SJSA1 (cell line): ENCODE results near the gene PACRG. TPM values are rescaled to one million over a fixed set of nuclear protein-coding genes. Genes with fewer than 3 reads are reported as not detected.
A peak's percentile ranks its signal among the peaks of the same experiment; 100 is the strongest.
"Not testable (repeated sequence)": the region's sequence is repeated elsewhere in the genome, so short reads cannot be mapped to it uniquely, and the experiment has no call there.

Experiments used
- DNase-seq, 2 experiments: peaks; one replicate each; pipeline ENCODE4 v3.0.0-alpha.2; 2015 to 2020; ENCODE audit warnings: low spot score in 2 of 2, low read depth in 1 of 2
- H3K27ac ChIP-seq: fragments of 250-450 bp; sonication (Bioruptor Pico); 2 replicates; pipeline ENCODE4 v1.5.1; 2020; ENCODE audit warnings: mild to moderate bottlenecking, moderate library complexity
- H3K27me3 ChIP-seq: fragments of 250-450 bp; sonication (Bioruptor Pico); replicated peaks from 2 replicates; pipeline ENCODE4 v1.5.1; 2020; ENCODE audit warnings: mild to moderate bottlenecking, moderate library complexity
- H3K36me3 ChIP-seq: fragments of 250-450 bp; sonication (Bioruptor Pico); 2 replicates; pipeline ENCODE4 v1.5.1; 2020; ENCODE audit warnings: mild to moderate bottlenecking
- H3K4me1 ChIP-seq: fragments of 250-450 bp; sonication (Bioruptor Pico); replicated peaks from 2 replicates; pipeline ENCODE4 v1.6.1; 2021; ENCODE audit warnings: mild to moderate bottlenecking
- H3K4me3 ChIP-seq: fragments of 250-450 bp; sonication (Bioruptor Pico); 2 replicates; pipeline ENCODE4 v1.5.1; 2020; ENCODE audit warnings: mild to moderate bottlenecking
- H3K9me3 ChIP-seq: fragments of 250-450 bp; sonication (Bioruptor Pico); replicated peaks from 2 replicates; pipeline ENCODE4 v1.5.1; 2020; ENCODE audit warnings: mild to moderate bottlenecking
- total RNA-seq: library from RNA; depleted of rRNA; stranded (reverse); fragments of >200 nt; shearing (Covaris generic); gene quantifications from 2 replicates; pipeline ENCODE4 v1.2.3, GENCODE V29; 2014

The PACRG gene
- total RNA-seq, 1 experiment from 2014 or later, result not detected

DNA sequence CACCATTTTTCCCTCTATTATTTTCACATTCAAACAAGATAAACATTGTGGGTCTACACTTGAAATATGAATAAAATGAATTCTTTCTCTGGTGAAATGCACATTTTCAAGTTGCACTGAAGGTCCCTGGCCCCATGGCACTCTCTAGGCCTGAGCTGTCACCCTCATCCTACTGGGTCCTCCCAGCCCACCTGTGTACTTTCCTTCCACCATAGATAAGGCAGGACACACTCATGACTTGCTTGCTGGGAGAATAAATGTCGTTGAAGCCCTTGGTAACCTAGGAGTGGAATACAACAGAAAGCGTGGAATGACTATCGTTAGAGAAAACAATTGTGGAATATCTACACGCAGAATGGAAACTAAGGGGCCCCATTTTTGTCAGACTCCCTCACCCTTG is 585.8 kb downstream of the PACRG start:
- Histone ChIP-seq H3K27me3 (no peaks in the 10 kb centered on the region), H3K4me1 (peaks cover 24% of the 10 kb centered on the region), H3K9me3 (no peaks in the 10 kb centered on the region), H3K36me3 (no peaks in the 10 kb centered on the region), H3K4me3 (no peak overlapping the region), H3K27ac (no peak overlapping the region)
- no peak for DNase-seq

DNA sequence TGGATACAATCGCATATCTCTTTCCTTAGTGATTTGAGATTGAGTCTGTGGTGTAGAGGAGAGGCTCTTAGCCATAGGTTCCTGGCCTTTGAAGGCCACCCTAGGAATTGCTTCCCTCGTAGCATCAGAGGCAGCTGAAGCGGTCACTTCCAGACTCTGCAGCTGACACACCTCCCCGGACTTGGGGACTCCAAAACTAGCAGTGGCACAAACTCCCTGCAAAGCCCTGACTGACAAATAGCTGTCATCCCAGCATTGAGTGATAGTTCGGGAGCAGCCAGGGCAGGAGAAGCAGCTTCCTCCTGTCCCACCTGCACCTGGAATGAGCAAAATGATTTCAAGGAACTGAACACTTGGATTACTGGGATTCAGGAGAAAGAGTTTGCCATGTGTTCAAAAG is 586.2 kb downstream of the PACRG start:
- Histone ChIP-seq H3K4me1 (peaks cover 23% of the 10 kb centered on the region), H3K27ac (no peak overlapping the region), H3K27me3 (no peaks in the 10 kb centered on the region), H3K36me3 (no peaks in the 10 kb centered on the region), H3K4me3 (no peak overlapping the region), H3K9me3 (no peaks in the 10 kb centered on the region)
- DNase-seq, result no peak

DNA sequence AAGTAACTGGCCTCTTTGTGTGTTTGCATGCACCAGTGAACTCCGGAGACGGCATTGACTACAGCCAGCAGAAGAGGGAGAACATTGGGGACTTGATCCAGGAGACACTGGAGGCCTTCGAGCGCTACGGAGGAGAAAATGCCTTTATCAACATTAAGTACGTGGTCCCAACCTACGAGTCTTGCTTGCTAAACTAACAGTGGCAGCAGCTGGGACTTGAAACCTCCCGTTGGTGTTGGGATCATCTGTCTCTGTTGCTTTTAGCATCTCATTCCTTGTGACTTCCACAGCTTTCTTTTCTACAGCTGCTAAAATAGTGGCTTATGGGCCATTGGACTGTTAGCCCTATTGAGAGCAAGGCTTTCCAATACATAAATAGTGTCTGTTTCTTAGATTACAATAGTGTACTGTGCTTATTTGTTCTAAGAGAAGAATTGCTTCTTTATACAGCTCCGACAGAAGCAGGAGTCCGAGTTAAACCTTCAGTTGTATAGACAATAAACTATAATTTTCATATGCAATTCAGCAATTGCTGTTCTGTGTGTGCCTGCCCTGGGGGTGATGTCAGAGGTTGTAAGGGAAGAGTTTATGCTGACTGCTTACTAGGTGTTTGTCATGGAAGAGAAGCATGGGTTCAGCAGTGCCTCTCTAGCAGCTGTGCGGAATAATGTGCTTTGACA is 587.2 kb downstream of the PACRG start:
- H3K4me1 ChIP-seq, result peaks cover 16% of the 10 kb centered on the region
- no peak for DNase-seq
- H3K27me3 ChIP-seq, result no peaks in the 10 kb centered on the region
- no peak overlapping the region for H3K27ac ChIP-seq
- no peak overlapping the region for H3K4me3 ChIP-seq
- H3K9me3 ChIP-seq, result no peaks in the 10 kb centered on the region
- no peaks in the 10 kb centered on the region for H3K36me3 ChIP-seq

DNA sequence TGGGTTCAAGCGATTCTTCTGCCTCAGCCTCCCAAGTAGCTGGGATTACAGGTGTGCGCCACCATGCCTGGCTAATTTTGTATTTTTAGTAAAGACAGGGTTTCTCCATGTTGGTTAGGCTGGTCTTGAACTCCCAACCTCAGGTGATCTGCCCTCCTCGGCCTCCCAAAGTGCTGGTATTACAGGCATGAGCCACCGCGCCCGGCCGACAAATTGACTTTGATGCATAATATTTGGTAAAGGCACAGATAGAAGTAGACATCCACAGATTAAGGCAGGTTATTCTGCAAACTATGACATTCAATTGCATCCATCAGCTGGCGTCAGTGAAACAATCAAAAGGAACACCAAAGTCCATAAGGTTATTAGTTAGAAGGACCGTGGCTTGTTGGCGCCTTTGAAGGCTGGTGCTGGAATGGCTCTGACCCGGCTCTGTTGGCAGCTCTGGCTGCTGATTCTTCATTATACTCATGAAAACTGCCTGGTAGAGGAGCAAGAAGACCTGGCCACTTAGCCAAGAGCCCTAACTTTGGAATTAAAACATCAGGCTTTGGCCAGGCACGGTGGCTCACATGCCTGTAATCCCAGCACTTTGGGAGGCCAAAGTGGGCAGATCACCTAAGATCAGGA is 589.2 kb downstream of the PACRG start:
- H3K36me3 ChIP-seq, H3K4me1 ChIP-seq, H3K27ac ChIP-seq, DNase-seq, H3K27me3 ChIP-seq, H3K4me3 ChIP-seq, H3K9me3 ChIP-seq: not testable (repeated sequence)

DNA sequence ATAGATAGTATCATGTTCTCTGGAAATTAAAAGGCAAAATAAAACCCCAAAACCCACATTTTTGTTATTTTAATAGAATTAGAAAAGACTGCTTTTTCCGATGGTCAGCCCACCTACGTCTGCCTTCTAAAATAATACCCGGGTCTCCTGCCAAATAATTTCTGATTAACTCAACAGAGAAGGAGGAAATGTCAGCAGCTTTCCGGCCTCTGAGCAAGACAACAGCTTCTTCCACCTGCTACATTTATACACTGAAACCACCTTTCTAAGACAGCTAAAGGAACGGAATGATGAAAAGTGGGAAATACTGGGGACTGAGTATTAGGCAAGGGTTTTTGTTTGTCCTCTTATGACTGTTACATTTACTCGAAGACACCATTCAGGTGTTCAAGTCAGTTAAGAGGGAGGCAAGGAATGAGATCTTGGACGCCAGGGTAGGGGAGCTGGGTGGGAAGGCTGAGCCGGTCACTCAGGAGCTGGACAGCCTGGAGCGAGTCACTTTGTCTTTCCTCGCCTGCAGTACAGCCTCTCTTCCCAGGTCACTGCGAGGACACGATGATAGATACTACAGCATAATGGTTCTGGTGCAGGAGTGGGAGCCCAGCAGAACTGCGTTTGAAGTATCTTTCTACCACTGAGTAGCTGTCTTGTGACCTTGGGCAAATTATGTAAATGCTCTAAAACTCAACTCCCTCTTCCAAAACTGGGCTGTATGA is 590.5 kb downstream of the PACRG start:
- H3K36me3 ChIP-seq, result no peaks in the 10 kb centered on the region
- H3K27ac ChIP-seq, result no peak overlapping the region
- no peak overlapping the region for H3K4me3 ChIP-seq
- no peaks in the 10 kb centered on the region for H3K4me1 ChIP-seq
- DNase-seq, result no peak
- H3K9me3 ChIP-seq, result no peaks in the 10 kb centered on the region
- no peaks in the 10 kb centered on the region for H3K27me3 ChIP-seq

DNA sequence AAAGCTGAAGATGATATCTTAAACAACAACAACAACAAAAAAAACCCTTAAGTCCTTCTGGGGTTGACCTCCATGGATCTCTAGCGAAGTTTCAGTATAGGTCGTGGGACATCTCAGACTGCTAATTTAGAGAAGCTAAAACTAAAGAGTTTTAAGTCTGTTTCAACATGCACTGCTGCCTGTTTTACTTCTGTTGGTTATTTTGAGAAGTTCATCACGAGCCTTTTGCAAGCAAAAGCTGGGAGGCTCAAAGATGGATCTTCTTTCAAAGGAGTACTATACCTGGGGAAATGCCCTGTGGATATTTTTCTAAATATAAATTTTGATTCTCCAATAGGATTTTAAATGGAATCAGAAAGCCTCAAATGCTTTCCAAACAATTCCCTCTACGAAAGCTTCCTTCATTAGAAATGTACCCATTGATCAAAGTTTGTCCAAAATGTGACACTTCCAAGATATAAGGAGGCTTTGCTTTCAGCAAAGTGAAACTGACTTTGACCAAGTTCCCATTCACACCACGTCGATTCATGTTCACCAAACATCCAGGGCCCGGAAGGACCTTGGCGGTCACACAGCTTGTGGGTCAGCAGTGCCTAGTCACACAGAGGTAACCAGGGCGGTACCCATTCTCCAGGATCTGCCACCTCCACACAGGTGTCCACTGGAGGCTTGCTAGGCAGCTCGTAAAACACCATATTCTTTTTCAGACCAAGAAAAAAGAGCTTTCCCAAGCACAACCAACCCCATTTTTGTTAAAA is 592.0 kb downstream of the PACRG start:
- DNase-seq, result no peak
- Histone ChIP-seq H3K4me3 (no peak overlapping the region), H3K27ac (no peak overlapping the region)

DNA sequence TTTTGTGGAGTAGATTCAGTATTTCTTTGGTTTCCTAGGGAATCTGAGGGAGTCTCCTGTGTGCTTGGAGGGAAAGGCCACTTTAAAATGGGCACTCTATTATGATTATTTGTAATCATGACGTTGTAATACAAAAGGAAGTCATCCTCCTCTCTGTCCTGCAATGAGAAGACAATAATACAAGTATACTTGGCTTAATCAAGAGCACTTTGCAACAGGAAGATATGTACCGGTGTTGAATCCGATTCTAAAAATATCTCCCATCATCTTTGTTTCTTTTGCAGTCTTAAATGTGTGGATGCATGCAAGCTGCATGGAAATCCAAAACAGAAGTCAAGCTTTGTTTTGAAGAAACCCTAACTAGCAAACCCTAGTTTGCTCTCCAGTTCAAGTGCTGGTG is 592.6 kb downstream of the PACRG start:
- Histone ChIP-seq H3K4me3 (no peak overlapping the region), H3K27me3 (no peaks in the 10 kb centered on the region), H3K27ac (no peak overlapping the region), H3K4me1 (peaks cover 17% of the 10 kb centered on the region), H3K9me3 (no peaks in the 10 kb centered on the region; the same call in 1 of the 2 replicates), H3K36me3 (no peaks in the 10 kb centered on the region)
- DNase-seq, result no peak

More for the DNA sequence above, 592.0 kb downstream of the PACRG start:
- no peaks in the 10 kb centered on the region for H3K27me3 ChIP-seq
- H3K9me3 ChIP-seq, result no peaks in the 10 kb centered on the region
- H3K4me1 ChIP-seq, result peaks cover 11% of the 10 kb centered on the region
- no peaks in the 10 kb centered on the region for H3K36me3 ChIP-seq

DNA sequence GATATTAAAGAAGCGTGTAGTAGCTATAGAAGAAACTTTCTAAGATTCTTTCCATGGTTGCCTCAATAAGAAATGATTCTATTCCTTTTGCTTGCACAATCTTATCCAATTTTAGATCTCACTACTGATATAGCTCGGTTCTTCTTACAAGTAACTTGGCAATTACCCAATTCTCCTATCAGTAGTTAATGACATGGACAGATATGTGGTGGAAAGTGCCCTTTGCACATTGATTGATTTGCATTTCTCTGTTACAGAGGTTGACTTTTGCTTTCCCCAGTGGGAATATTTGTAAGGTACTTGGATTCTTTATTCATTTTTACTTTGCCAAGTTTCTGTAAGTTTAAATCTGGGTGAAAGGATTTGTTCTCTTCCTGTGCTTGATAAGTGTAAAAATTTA is 593.0 kb downstream of the PACRG start:
- Histone ChIP-seq H3K36me3 (no peaks in the 10 kb centered on the region), H3K4me1 (peaks cover 21% of the 10 kb centered on the region), H3K27me3 (no peaks in the 10 kb centered on the region), H3K9me3 (no peaks in the 10 kb centered on the region; the same call in 1 of the 2 replicates), H3K27ac (no peak overlapping the region), H3K4me3 (no peak overlapping the region)
- DNase-seq, result no peak

DNA sequence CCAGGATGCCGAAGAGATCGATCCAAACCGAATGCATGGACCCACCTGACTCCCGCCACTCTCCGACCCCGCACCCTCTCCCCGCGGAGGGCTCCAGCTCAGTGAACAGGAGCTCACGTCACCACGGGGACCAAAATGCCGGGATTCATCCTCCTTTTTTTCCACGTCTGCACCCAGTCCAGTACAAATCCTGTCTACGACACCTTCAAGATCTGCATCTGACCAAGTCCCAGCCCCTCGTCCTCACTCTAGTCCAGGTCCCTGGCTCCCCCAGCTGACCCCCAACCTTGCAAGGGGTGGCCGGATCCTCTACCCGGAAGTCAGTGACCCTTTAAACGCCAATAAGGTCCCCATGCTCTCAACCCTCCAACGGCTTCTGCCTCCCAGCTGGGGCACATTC is 593.9 kb downstream of the PACRG start:
- no peaks in the 10 kb centered on the region for H3K36me3 ChIP-seq
- no peak overlapping the region for H3K4me3 ChIP-seq
- H3K27me3 ChIP-seq, result no peaks in the 10 kb centered on the region
- H3K27ac ChIP-seq, result no peak overlapping the region
- no peaks in the 10 kb centered on the region; the same call in 1 of the 2 replicates for H3K9me3 ChIP-seq
- DNase-seq, result no peak
- peaks cover 24% of the 10 kb centered on the region for H3K4me1 ChIP-seq

DNA sequence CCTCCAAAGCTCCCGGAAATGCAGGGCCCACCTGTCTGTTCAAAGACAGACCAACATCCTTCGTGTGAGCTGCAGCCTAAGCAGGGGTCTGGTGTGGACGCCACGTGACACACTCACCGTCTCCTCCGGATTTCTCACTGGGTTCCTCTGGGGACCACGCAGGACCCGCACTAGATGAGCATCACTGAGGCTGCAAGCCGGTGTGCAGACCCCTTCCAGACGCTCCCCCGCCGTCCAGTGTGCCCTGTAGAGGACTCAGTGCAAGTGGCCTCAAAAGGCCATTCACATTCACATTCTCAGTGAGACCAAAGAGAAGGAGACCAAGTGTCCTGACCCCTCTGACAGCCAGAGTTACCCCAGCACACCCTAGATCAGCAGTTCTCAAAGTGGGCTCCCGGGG is 595.5 kb downstream of the PACRG start:
- Histone ChIP-seq H3K9me3 (no peaks in the 10 kb centered on the region; the same call in 1 of the 2 replicates), H3K4me3 (no peak overlapping the region)

DNA sequence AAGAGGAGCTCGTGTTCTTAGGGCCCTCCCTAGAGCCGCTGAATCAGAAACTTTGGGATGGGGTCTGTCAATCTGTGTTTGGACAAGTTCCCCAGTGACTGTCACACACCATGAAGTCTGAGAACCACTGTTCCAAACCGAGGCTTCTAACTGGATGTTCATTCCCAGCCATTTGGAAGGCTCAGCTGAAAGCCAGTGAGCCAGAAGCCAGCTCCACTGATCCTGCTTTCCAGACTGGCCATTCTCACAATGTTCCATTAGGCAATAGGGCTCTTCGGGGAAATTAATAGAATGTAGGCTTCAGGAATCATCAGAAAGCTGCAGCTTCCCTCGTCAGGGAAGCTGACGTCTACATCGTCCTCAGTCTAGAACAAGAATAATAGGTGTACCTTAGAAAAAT is 595.9 kb downstream of the PACRG start:
- Histone ChIP-seq H3K27ac (no peak overlapping the region), H3K27me3 (no peaks in the 10 kb centered on the region), H3K9me3 (no peaks in the 10 kb centered on the region; the same call in 1 of the 2 replicates), H3K4me3 (no peak overlapping the region), H3K36me3 (no peaks in the 10 kb centered on the region), H3K4me1 (peaks cover 24% of the 10 kb centered on the region)
- DNase-seq, result no peak

More for the DNA sequence above, 595.5 kb downstream of the PACRG start:
- DNase-seq, result no peak
- H3K27me3 ChIP-seq, result no peaks in the 10 kb centered on the region
- H3K4me1 ChIP-seq, result peaks cover 24% of the 10 kb centered on the region
- H3K36me3 ChIP-seq, result no peaks in the 10 kb centered on the region
- H3K27ac ChIP-seq, result no peak overlapping the region

DNA sequence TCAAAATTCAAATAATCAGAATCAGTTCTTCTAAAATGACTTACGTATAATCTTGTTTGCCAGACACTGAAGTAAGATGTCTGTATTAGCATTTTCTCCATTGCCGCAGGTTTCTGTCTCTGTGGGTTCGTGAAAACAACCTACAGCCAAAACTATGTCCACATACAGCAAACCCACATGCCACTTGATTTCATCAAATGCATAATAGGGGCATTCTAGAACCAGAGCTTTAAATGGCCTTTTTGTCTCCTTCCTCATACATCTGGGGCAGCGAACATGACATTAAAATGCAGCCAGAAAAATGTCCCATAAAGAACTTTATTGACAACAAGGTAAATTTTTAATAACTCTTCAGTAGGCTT is 596.5 kb downstream of the PACRG start:
- no peaks in the 10 kb centered on the region for H3K36me3 ChIP-seq
- no peaks in the 10 kb centered on the region for H3K27me3 ChIP-seq
- peaks cover 24% of the 10 kb centered on the region for H3K4me1 ChIP-seq
- H3K9me3 ChIP-seq, result no peaks in the 10 kb centered on the region; the same call in 1 of the 2 replicates
- no peak overlapping the region for H3K4me3 ChIP-seq
- H3K27ac ChIP-seq, result peak overlapping the region; percentile 80
- no peak for DNase-seq

DNA sequence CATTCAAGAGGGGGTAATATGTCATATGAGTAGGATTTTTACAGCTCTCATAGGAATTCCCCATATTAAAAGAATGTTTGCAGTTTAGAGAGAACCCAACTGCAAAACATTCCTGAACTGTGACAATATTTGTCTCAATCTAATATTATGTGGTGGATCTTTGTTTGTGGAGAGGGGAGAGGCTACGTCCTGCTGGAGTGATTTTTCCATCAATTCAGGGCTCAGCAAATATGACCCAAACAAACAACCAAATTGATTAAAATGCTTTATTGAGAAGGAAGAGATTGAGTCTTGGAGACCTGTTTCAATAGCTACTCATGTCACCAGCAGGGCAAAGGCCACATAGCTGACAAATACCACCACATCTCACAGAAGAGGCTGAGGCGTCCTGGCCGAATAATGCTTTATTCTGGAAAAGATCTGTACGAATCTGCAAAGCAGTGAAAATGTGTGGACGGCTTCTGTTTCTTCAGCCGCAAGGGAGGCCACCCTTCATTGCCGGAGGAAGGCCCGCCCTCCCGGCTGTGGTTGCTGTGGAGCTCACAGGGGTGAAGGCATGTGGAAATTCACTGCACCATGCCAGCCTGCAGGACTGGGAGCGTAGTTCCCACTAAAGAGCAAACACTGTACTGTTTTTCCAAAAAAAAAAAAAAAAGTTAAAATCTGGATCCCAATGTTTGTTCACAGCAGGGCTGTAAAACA is 597.1 kb downstream of the PACRG start:
- Histone ChIP-seq H3K27ac (peak overlapping the region; percentile 80), H3K9me3 (no peaks in the 10 kb centered on the region; the same call in 1 of the 2 replicates)
- DNase-seq, result peak; percentile 60 to 69

More for the DNA sequence above, 597.1 kb downstream of the PACRG start:
- no peak overlapping the region for H3K4me3 ChIP-seq
- no peaks in the 10 kb centered on the region for H3K27me3 ChIP-seq
- H3K36me3 ChIP-seq, result no peaks in the 10 kb centered on the region
- H3K4me1 ChIP-seq, result peaks cover 24% of the 10 kb centered on the region
